K562 (cell line): ENCODE results near the gene FKBP2. TPM values are rescaled to one million over a fixed set of nuclear protein-coding genes. Genes with fewer than 3 reads are reported as not detected.

Source experiments
- ARID1B ChIP-seq: fragments of 450-650 bp; IDR thresholded peaks from 2 replicates; pipeline ENCODE4 v1.6.1; 2016; ENCODE audit warnings: antibody characterized with exemption, mild to moderate bottlenecking, inconsistent platforms
- CSDE1 ChIP-seq, 2 experiments: fragments of 450-650 bp; IDR thresholded peaks; 2 replicates each; pipeline ENCODE4 v1.6.1; 2016; ENCODE audit warnings: mild to moderate bottlenecking in 1 of 2
- DMBX1 ChIP-seq: fragments of 250-450 bp; sonication (Bioruptor Pico); IDR thresholded peaks from 2 replicates; pipeline ENCODE4 v1.8.0; 2022; ENCODE audit warnings: inconsistent platforms, mild to moderate bottlenecking, moderate library complexity, borderline replicate concordance
- FOXP4 ChIP-seq: sonication (generic); formaldehyde crosslinking; IDR thresholded peaks from 2 replicates; pipeline ENCODE4 v1.8.0; 2022; ENCODE audit warnings: mild to moderate bottlenecking, missing genetic modification reagents, borderline replicate concordance
- GATAD2B ChIP-seq: fragments of 450-650 bp; IDR thresholded peaks from 2 replicates; pipeline ENCODE4 v1.6.1; 2017; ENCODE audit warnings: mild to moderate bottlenecking, borderline replicate concordance
- HOXB6 ChIP-seq: fragments of 250-450 bp; sonication (Bioruptor Pico); IDR thresholded peaks from 2 replicates; pipeline ENCODE4 v1.5.1; 2022; ENCODE audit warnings: mild to moderate bottlenecking, borderline replicate concordance
- MAFF ChIP-seq: IDR thresholded peaks from 2 replicates; pipeline ENCODE4 v1.6.1; 2012; ENCODE audit warnings: low read length, improper control_type of control experiment
- MYBL2 ChIP-seq, 2 experiments: fragments of 450-650 bp in 1 of 2; sonication (generic) in 1 of 2; formaldehyde crosslinking in 1 of 2; IDR thresholded peaks; 2 replicates each; pipeline versions ENCODE4 v1.6.1 to v1.8.1; 2017 to 2022; ENCODE audit warnings: borderline replicate concordance in 1 of 2, inconsistent platforms in 1 of 2, low read depth in 1 of 2, mild to moderate bottlenecking in 1 of 2, missing genetic modification reagents in 1 of 2, moderate library complexity in 1 of 2
- NEUROD1 ChIP-seq: fragments of 150-350 bp; IDR thresholded peaks from 2 replicates; pipeline ENCODE4 v1.6.1; 2014; ENCODE audit warnings: borderline replicate concordance, low read length, low read depth; ENCODE audit not compliant: partially characterized antibody
- NRF1 ChIP-seq, 2 experiments: fragments of 450-650 bp; IDR thresholded peaks in 1 of 2; conservative IDR thresholded peaks in 1 of 2; 2 replicates each; pipeline ENCODE4 v1.6.1; 2014; ENCODE audit warnings: mild to moderate bottlenecking in 2 of 2
- NUFIP1 ChIP-seq: fragments of 450-650 bp; IDR thresholded peaks from 2 replicates; pipeline ENCODE4 v1.6.1; 2018; ENCODE audit not compliant: partially characterized antibody
- SP2 ChIP-seq: IDR thresholded peaks from 2 replicates; pipeline ENCODE4 v1.6.1; 2011; ENCODE audit warnings: mild to moderate bottlenecking, low read depth, low read length, moderate library complexity; ENCODE audit not compliant: poor library complexity, severe bottlenecking; ENCODE audit errors: extremely low read depth
- TBL1XR1 ChIP-seq, 2 experiments: IDR thresholded peaks; 2 replicates each; pipeline ENCODE4 v1.6.1; 2012; ENCODE audit warnings: improper control_type of control experiment in 2 of 2, low read length in 2 of 2, mild to moderate bottlenecking in 1 of 2
- ZBTB11 ChIP-seq, 3 experiments: fragments of 200-800 bp in 1 of 3; fragments of 250-450 bp in 1 of 3; fragments of 450-650 bp in 1 of 3; sonication (Bioruptor Pico) in 1 of 3; sonication (Bioruptor generic) in 1 of 3; formaldehyde crosslinking in 1 of 3; IDR thresholded peaks; 2 replicates each; pipeline versions ENCODE4 v1.6.1 to v1.8.0; 2016 to 2022; ENCODE audit warnings: mild to moderate bottlenecking in 2 of 3, missing genetic modification characterization in 2 of 3, missing compliant biosample characterization in 1 of 3, moderate library complexity in 1 of 3
- ZBTB34 ChIP-seq: fragments of 250-450 bp; sonication (Bioruptor Pico); IDR thresholded peaks from 2 replicates; pipeline ENCODE4 v1.8.0; 2021; ENCODE audit warnings: mild to moderate bottlenecking, moderate library complexity
- ZNF707 ChIP-seq: fragments of 250-450 bp; sonication (Bioruptor Pico); conservative IDR thresholded peaks from 2 replicates; pipeline ENCODE4 v1.8.0; 2022; ENCODE audit warnings: inconsistent platforms, mild to moderate bottlenecking, moderate library complexity
- polyA plus RNA-seq, 8 experiments: library from polyadenylated mRNA; depleted of rRNA in 4 of 8; stranded (reverse) in 5 of 8; unstranded in 3 of 8; fragments of >200 nt; fragmentation: Nextera tagmentation in 2 of 8; fragmentation: Illumina TruSeq in 1 of 8; extraction: Ambion mirVana in 2 of 8; extraction: Trizol in 1 of 8; gene quantifications; 2 replicates each; pipeline versions ENCODE4 v1.2.1 to v1.2.3, GENCODE V29; 2011 to 2014; ENCODE audit warnings: inconsistent platforms in 1 of 8, missing spikeins in 1 of 8
- total RNA-seq, 7 experiments: library from RNA; depleted of rRNA in 6 of 7; stranded (reverse); fragments of >200 nt in 6 of 7; fragmentation: Illumina TruSeq in 2 of 7; extraction: Trizol in 2 of 7; gene quantifications; 2 replicates each; pipeline versions ENCODE4 v1.2.1 to v1.2.3, GENCODE V29; 2011 to 2021; ENCODE audit warnings: low replicate concordance in 1 of 7

Gene FKBP2
- total and polyA plus RNA-seq, 9 of the 15 experiments (the other 6 are each of a cell fraction or from before 2014, with no cell fraction given) = 3.5 to 151 (median 58.1) TPM

- TF ChIP-seq MYBL2 (IDR thresholded peaks at IDR 0.05; ENCODE audit: low read depth) (no peak), MYBL2 (CRISPR knock-in tag; IDR thresholded peaks at IDR 0.05; ENCODE audit: borderline replicate concordance) (no peak), ZBTB11 (CRISPR knock-in tag; IDR thresholded peaks at IDR 0.05) (no peak), ZNF707 (no peak), HOXB6 (peak; percentile 51; the same call in 1 of the 2 replicates), SP2 (no peak), NEUROD1 (no peak), TBL1XR1 (IDR thresholded peaks at IDR 0.05; ENCODE audit: low read length in 2 of 2) (no peak), ZBTB34 (no peak), MAFF (no peak), NUFIP1 (no peak), GATAD2B (no peak), CSDE1 (IDR thresholded peaks at IDR 0.05) (no peak), NRF1 (conservative IDR thresholded peaks at IDR 0.05 in 1 of 2, IDR thresholded peaks at IDR 0.05 in 1 of 2) (peak; percentile 44 to 64; a peak in 3 of 4 replicates), FOXP4 (CRISPR knock-in tag) (no peak), DMBX1 (CRISPR knock-in tag) (0 out of 2 replicates have a peak, but pooled peaks have one; percentile 17), ARID1B (no peak)
These were observed 7.0 kb downstream of the FKBP2 start (continued) for GRCh38 chr11:64247729-64248531.
